ENCODE data around the gene GPC4.
"Not testable (repeated sequence)": the region's sequence is repeated elsewhere in the genome, so short reads cannot be mapped to it uniquely, and the experiment has no call there.

GPC4 gene

DNA sequence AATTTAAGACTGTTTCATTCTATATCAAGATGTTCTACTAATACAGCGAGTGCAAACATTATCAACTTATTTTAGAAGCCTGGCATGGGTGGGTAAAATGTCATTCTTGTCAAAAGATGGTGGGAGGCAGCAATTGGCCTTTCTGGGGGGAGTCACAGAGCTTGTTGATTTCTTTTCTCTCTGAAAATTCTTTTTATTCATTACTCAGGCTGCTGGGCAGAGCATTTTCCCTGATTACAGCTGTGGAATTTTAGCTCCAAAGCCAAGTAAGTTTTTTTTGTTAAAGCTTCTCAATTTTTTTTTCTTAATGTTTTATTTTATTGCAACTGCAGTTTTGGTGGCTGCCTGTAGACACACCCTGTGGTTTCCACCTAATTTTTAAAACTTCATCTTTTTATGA, 50.4 kb downstream of the GPC4 start:
- no peak for DNase-seq

DNA sequence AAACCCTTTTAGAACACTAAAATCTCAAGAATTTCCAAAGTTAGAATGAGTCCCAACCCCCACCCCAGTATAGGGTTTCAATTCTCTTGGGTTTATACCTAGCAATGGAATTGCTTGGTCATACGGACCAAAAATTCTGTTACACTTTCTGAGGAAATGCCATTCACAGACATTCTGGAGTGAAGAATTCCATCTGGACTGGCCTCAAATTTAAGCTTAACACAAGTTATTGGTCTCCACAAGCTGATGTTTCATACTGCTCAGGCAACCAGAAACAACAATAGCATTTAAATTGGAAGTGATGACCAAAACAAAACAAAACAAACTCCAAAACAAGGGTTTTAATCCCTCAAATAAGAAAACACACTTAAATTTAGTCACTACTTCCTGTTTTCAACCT, 51.1 kb downstream of the GPC4 start:
- DNase-seq, result no peak

DNA sequence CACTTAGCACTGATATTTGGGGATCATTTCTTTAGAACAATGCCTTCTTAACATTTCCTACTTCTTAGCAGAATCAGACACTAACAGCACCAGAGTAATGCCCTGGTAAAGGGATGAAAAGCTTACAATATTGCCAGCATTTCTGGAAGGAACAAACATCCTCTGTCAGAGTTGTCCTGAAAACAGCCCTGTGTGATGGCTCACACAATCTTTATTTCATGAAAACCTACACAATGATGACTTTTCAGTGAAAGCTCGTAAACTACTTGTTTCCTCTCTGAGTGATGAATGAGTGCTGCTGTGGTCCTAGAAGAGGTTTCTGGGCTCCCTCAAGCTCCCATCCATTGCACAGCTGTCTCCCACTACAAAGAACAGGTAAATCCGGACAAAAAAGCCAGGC, 52.8 kb downstream of the GPC4 start:
- DNase-seq, result no peak

DNA sequence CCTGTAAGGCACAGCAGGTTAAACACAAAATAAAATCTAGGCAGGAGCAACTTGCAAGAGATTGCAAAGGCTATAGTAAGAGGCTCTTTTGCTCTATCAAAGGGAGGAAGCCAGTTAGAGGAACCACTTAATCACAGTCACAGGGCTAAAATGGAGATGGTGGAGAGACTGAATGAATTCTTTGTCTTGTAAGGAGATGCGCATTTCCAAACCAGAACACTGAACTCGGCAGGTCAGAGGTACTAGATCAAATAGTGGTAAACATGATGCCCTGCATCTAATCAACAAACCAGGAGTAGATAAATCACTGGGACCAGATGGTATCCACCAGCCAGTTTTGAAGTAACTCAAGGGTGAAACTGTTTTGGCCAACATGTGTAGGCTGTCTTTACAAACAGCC, 55.8 kb downstream of the GPC4 start:
- no peak for DNase-seq

GRCh38 chrX:133353233-133353632, 62.1 kb downstream of the GPC4 start:
- DNase-seq, result no peak

GRCh38 chrX:133350751-133351150, 64.5 kb downstream of the GPC4 start:
- no peak for DNase-seq

DNA sequence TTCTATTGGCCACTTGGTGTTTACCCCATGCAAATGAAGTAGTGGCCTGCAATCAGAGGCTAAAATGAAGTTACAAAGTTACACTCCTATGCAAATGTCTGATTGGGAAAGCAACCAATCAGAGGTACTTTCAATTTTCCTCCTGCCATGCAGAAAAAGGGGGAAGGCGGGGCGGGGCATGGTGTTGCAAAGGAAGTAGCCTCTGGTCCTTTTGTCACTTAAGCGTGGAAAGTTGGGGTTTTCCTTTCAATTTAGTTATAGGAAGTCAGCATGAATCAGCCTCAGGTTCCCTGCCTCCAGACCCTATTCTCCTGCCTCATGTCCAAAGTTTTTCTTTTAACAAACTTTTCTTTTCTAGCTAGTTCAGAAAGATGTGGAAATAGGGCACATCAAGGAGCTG, 69.3 kb downstream of the GPC4 start:
- no peak for DNase-seq

DNA sequence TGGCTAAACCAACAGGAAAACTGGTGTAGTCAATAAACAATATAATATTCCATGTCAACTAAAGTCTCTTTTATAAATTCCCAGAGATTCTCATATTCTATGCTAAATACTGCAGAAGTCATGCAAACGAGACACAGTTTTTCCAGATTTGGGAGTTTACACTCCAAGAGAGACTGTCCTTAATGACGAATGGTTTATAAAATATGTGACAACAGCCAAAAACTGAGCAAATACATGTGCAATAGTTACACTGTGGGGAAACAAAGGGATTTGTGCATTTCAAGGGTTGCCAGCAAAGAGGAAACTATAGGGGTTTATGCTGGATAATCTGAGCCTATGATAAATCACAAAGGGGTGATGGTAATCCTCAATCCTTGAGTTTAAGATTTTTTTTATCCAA, 75.7 kb downstream of the GPC4 start:
- DNase-seq, result no peak

DNA sequence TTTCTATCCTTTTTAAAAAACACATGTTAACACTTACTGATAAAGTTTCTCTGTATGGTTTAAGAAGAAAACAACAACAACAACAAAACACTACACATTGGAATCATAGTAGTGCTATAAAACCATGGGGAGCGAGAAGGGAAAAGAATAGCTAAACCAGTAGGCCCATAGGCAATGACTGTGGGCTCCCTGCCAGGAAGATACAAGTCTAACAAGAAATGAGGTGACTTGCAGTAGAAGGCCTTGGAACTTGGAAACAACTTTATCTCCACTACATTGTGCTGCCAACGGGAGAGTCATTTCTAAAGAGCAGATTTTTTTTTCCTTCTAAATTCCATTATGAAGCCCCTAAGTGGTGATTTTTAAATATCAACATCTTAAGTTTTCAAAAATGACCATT, 78.0 kb downstream of the GPC4 start:
- no peak for DNase-seq

DNA sequence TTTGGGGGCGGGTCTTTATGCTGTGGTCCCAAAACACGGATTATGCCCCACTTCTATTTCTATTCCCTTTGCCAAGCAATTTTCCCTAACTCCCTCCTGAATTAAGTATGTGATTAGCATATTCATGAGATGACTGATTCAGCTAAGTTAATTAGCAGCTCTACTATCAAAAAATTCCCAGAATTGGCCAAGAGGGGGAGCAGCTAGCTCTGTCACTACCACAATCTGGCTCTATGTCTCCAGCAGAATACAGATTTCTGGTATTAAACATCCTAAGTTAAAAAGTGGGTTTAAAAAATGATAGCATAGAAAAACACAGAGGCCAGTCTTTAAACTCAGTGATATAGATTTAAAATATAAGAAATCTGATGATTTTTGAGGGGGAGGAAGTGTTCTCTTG, 80.3 kb downstream of the GPC4 start:
- no peak for DNase-seq

DNA sequence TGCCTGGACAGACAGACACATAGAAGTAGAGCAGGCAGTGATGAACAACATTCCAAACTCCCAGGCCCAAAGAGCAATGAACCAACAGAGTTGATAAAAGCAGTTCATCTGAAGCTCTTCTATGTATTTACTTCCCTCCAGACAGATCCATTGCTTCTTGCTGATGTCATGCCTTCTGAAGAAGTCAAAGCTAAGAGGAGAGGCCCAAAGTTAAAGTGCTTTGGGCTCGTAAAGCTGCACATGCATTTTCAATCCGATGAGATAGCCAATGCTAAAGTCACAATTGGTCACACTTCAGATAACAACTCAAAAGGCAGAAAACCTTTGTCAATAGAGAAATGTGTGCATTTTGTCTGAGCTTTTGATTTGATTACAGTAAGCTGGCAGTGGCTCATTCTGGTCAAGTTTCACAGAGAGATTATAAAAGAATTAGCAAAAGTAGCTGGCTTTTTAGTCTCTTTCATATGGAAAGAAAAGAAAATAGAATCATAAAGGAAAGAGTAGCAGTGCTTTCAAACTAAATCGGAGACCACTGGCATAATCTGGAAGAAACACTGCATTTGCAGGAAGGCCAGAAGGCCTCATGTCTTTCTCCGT, 82.0 kb downstream of the GPC4 start:
- no peak for DNase-seq

- no peak for DNase-seq
Measured at GRCh38 chrX:133332737-133333136, 82.6 kb downstream of the GPC4 start.

GRCh38 chrX:133330956-133331355, 84.3 kb downstream of the GPC4 start:
- DNase-seq, result no peak

DNA sequence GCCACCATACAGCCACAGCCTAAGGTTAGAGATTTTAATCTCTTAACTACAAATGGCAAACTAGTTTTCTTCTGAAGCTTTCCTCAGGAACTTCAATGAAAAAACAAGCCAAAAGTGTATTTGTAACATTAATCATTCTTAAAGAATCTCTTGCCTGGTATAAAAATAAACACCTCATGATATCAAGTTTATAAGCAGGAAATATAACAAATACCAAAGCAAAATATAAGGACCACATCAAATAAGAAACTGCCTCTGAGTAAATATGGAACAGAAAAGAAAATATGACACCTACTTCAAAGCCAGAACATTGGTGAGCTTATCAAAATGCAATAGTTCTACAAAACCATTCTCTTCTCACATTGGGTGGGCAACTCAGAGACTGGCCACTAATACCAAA, 89.9 kb downstream of the GPC4 start:
- no peak for DNase-seq

- DNase-seq, result no peak
Measured at GRCh38 chrX:133323431-133323830, 91.9 kb downstream of the GPC4 start.

GRCh38 chrX:133322269-133322668, 93.0 kb downstream of the GPC4 start:
- not testable (repeated sequence) for DNase-seq

GRCh38 chrX:133321451-133321850, 93.8 kb downstream of the GPC4 start:
- DNase-seq, result no peak

- DNase-seq, result no peak
Measured at GRCh38 chrX:133314281-133314680, 101.0 kb downstream of the GPC4 start.

GRCh38 chrX:133308499-133308897, 106.8 kb downstream of the GPC4 start:
- no peak for DNase-seq

DNA sequence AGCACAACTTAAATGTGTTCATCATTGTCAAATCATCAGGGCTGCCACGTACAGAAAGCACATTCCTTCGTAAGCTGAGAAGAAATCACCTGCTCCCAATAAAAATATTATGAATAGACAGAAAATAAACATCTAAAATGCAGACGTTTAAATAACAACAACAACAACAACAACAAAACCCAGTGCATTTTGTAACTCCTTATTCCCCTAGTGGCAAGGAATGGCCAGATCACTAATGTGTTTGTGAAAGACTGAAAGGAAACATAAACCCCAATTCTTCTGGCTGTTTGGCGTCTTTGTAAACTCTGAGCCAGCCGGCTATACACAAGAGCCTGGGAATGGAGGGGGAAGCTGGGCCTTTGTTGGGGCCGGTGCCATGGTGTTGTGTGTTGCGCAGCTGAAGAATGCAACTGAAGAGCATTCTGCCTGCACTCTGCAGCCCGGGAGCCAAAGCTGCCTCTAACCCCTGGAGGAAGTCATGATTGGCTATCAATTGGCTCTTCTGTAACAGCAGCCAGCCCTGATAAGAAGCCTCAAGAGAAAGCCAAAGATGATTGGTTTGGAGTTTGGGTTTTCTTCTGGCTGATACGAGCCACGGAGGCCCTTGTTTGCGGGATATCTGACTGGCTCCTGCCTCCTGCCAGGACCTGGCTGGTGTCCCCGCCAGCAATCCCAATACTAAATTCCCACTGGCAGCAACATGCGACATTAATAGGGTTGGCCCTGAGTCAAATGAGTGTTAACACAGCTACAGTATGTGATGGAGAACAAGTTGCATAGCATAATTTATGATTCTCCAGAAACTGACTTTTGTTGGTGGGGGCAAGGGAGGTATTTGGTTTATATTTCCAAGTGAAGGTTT, 107.4 kb downstream of the GPC4 start:
- no peak for DNase-seq

DNA sequence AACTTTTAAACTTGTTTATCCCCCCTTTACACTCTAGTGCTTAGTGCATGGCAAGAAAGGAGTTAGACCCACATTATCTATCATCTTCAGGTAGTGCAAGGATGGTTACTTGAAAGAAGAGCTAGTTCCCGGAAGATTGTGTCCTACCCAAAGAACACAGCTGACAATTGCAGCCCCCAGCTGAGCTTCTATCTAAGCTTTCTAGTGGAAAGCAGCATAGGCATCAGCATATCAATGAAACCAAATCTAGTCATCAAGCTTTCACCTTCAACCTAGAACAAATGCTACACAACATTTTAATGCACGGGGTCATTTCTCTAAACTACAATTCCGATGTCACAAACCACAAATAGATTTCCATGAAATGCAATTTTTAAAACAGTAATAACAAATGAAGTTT, 108.2 kb downstream of the GPC4 start:
- DNase-seq, result no peak

- DNase-seq, result no peak
Measured at GRCh38 chrX:133306316-133306715, 109.0 kb downstream of the GPC4 start.

DNA sequence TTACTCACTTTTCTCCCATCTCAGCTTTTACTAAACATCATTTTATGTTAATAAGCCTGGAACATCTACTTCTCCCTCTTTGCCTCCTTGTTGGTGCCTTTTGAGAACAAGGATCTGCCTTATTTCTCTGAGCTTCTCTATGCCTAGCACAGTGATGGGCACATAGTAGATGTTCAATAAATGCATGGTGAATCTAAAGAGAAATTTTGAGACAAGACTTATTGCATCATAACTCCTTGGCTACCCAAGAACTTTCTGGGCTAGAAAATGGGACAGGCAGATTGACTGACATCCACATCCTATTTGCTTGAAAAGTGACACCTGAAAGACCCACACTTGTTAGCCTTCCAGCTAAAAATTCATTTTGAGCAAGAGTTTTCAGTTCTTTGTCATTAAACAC, 109.9 kb downstream of the GPC4 start:
- no peak for DNase-seq

- DNase-seq, result no peak
Measured at GRCh38 chrX:133302775-133303445, 112.4 kb downstream of the GPC4 start.

Data from 8988T (cell line).